Urinary bladder (tissue), 4 donors: ENCODE results near the gene PPP1R13B. TPM values are rescaled to one million over a fixed set of nuclear protein-coding genes. Genes with fewer than 3 reads are reported as not detected.

Experiments
- DNase-seq: peaks from one replicate; pipeline ENCODE4 v3.0.0-alpha.2; 2015; ENCODE audit errors: extremely low spot score
- H3K27ac ChIP-seq: one replicate; pipeline ENCODE4 v1.5.1; 2013; ENCODE audit warnings: low read depth, mild to moderate bottlenecking, moderate library complexity
- H3K36me3 ChIP-seq: one replicate; pipeline ENCODE4 v1.6.1; 2013; ENCODE audit warnings: mild to moderate bottlenecking, moderate library complexity; ENCODE audit not compliant: insufficient read depth
- H3K4me1 ChIP-seq: one replicate; pipeline ENCODE4 v1.6.1; 2013; ENCODE audit warnings: mild to moderate bottlenecking, moderate library complexity; ENCODE audit not compliant: insufficient read depth
- H3K4me3 ChIP-seq: one replicate; pipeline ENCODE4 v1.5.1; 2013; ENCODE audit warnings: low read depth, low read length
- WGBS: extraction: QIAGEN DNeasy Blood & Tissue Kit; methylation state at CpG from one replicate; pipeline ENCODE4 v1.1.7; 2013; 5-methylcytosine and 5-hydroxymethylcytosine counted together
- polyA plus RNA-seq: library from polyadenylated mRNA; stranded (reverse); fragments of 200-250 nt; gene quantifications from one replicate; pipeline ENCODE4 v1.2.3, GENCODE V29; 2013
- total RNA-seq: library from RNA; depleted of rRNA; stranded (reverse); fragments of >200 nt; gene quantifications from one replicate; pipeline ENCODE4 v1.2.3, GENCODE V29; 2014
- donor health status: healthy with polysubstance abuse.
- donor health status: healthy.

The PPP1R13B gene
- total and polyA plus RNA-seq, 2 donors, result 15.8 to 17.8 TPM

DNA sequence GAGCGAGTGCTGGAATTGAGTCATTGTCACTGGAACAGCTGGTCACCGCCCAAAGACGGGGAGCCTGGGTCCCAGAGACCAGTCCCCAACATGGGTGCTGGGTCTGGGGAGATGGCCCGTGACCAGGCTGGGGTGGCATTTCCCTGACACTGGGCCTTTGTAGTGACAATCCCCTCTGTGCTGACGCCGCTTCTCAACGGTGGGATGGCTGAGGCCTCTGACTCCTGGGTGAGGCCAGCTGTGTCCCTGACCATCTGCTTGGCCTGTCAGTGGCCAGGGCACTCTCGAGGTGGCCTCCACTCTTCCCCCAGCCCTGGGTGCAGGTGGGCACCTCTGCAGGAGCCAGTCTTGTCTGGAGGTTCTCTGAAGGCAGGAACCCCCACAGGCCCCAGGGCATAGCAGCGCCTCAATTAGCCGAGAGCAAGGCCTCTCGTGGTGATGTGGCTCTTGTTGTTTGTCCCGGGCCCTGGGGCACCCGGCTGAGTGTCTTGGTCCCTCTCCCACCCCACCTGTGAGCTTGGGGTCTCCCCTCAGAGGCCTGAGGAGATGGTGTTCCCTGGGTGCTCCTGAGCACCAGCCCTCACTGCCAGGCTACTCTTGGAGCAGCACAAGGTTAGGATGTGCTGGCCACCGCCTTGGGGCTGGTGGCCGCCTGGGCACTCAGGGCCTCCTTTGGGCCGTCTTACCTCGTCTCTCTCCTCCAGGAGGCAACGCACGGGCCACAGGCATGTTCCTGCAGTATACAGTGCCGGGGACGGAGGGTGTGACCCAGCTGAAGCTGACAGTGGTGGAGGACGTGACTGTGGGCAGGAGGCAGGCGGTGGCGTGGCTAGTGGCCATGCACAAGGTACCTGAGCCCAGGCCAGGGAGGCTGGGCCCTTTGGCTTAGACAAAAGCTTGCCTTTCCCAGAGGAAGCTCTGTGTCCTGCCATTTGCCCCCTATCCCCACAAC lies 115.2 kb downstream of the PPP1R13B start:
- no peaks in the 10 kb centered on the region for H3K4me1 ChIP-seq
- 91% methylated on average over 24 of the region's 24 CpGs for WGBS

GRCh38 chr14:103731481-103731880 lies 115.9 kb downstream of the PPP1R13B start:
- WGBS, result 93% methylated on average over 15 of the region's 15 CpGs
- H3K4me3 ChIP-seq, result no peak overlapping the region
- H3K27ac ChIP-seq, result no peak overlapping the region
- H3K4me1 ChIP-seq, result no peaks in the 10 kb centered on the region
- no peak for DNase-seq
- peaks cover 2% of the 10 kb centered on the region for H3K36me3 ChIP-seq

More for the DNA sequence above, 115.2 kb downstream of the PPP1R13B start:
- peaks cover 2% of the 10 kb centered on the region for H3K36me3 ChIP-seq
- H3K4me3 ChIP-seq, result no peak overlapping the region
- H3K27ac ChIP-seq, result peak overlapping the region; percentile 12
- no peak for DNase-seq

DNA sequence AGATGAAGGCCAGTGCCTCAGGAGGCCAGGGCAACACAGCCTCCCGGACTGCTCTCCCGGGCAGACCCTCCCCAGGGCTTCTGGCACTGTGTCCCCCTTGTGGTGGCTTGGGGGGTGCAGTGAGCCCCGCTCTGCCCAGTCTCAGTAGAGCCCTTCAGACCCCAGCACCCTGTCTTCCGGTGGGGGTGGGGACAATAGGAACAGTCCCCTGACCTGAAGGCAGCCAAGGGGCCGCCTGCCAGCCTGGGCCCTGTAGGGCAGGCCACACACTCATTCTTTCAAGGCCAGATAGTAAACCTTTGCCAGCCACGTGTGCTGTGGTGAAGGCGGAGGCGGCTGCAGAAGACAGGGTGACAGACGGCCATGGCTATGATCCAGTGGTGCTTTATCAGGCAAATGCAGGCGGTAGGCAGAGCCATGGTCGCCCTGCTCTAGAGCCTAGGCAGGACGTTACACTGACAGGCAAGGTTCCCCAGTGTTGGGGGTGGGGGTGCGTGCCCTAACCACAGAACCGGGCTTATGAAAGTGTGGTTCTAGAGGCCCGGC lies 116.8 kb downstream of the PPP1R13B start:
- Histone ChIP-seq H3K4me1 (no peaks in the 10 kb centered on the region), H3K27ac (peak overlapping the region; percentile 1), H3K4me3 (no peak overlapping the region), H3K36me3 (peaks cover 2% of the 10 kb centered on the region)
- 74% methylated on average over 15 of the region's 15 CpGs for WGBS
- no peak for DNase-seq

DNA sequence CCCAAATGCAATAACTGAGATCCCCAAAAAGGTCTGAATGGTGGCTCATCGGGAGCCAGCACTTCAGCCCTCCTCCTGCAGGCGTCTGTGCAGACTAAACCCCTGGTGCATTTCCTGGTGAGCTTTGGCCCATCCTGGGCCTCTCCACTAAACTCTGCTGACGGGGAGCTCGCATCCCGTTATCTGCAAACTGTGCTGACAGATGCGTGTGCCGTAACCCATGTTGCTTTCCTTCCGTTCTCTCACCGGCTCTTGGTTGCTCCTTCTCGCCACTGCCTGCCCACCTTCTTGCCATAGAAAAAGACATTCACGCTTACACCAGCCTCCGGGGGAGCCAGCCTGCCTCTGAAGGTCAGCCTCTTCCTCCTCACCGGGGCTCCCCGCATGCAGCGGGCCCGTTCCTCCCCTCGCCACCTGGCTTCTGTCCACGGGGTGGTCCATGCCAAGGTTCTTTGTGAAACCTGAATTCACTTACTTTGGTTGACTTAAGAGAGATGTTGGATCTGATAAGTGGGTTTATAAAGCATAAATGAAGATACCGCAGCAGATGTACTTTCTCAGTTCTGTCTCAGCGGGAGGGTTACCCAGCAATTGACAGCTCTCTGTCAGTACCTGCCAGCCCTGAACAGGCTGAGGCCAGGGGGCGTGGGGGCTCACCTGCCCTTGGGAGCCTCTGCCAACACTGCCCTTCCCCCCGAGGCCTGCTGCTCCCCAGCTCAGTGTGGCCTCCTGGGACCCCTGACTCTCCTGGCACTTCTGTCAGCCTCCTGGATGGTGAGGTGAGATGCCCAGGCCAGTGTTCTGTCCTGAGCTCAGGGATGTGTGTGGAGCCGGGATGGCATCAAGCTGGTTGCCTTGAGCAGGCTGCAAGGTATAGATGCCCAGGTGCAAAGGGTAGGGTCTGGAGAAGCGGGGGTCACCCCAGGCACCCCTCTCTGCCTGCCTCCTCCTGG lies 117.6 kb downstream of the PPP1R13B start:
- no peaks in the 10 kb centered on the region for H3K4me1 ChIP-seq
- H3K36me3 ChIP-seq, result peaks cover 2% of the 10 kb centered on the region
- no peak for DNase-seq
- 75% methylated on average over 24 of the region's 24 CpGs for WGBS
- no peak overlapping the region for H3K4me3 ChIP-seq
- peak overlapping the region; percentile 11 for H3K27ac ChIP-seq

DNA sequence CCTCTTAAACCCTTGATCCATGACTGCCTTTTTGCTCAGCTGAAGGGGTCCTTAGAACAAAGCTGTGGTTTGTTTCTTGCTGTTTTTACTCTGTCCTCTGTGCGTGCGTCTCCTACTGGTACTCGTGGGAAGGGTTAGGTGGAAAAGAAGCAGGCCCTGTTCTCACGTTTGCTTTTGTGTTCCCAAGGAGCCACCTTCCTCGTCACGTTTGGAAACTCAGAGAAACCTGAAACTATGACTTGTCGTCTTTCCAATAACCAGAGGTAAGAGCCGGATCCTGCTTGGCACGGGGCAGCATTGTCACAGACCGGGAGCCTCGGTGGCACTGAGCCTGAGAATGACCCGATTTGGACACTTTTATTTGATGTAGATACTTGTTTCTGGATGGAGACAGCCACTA lies 118.7 kb downstream of the PPP1R13B start:
- H3K27ac ChIP-seq, result no peak overlapping the region
- DNase-seq, result no peak
- no peak overlapping the region for H3K4me3 ChIP-seq
- 79% methylated on average over 12 of the region's 12 CpGs for WGBS
- no peaks in the 10 kb centered on the region for H3K4me1 ChIP-seq
- H3K36me3 ChIP-seq, result peaks cover 2% of the 10 kb centered on the region

GRCh38 chr14:103728141-103728540 lies 119.2 kb downstream of the PPP1R13B start:
- no peak for DNase-seq
- Histone ChIP-seq H3K4me3 (no peak overlapping the region), H3K36me3 (peaks cover 2% of the 10 kb centered on the region), H3K4me1 (peaks cover 3% of the 10 kb centered on the region), H3K27ac (no peak overlapping the region)
- WGBS, result 87% methylated on average over 19 of the region's 19 CpGs

DNA sequence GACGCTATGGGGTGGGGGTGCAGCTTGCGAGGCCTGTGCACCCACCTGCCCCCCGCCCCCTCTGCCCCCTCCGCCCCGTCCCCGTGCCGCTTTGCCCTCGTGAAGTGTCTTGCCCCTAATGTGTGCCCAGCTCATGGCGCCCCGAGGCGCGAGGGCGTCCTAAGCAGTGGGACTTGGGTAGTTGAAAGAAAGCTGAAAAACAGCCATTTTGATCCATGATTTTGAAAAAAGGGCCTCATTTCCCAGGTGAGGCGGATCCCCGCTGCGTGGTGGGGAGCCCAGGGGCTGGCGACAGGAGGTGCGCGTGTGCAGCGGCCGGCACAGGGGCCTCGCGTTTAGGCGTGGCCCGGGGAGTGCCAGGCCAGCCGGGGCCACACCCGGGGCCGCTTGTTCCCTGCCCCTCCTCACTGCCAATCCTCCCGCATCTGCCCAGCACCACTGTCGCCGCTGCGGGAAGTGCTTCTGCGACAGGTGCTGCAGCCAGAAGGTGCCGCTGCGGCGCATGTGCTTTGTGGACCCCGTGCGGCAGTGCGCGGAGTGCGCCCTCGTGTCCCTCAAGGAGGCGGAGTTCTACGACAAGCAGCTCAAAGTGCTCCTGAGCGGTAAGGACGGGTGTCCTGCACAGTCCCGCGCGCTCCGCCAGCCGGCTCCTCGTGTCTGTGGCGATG lies 119.9 kb downstream of the PPP1R13B start:
- WGBS, result 77% methylated on average over 53 of the region's 53 CpGs
- Histone ChIP-seq H3K4me1 (peaks cover 3% of the 10 kb centered on the region), H3K4me3 (no peak overlapping the region), H3K36me3 (peaks cover 2% of the 10 kb centered on the region), H3K27ac (no peak overlapping the region)
- no peak for DNase-seq

DNA sequence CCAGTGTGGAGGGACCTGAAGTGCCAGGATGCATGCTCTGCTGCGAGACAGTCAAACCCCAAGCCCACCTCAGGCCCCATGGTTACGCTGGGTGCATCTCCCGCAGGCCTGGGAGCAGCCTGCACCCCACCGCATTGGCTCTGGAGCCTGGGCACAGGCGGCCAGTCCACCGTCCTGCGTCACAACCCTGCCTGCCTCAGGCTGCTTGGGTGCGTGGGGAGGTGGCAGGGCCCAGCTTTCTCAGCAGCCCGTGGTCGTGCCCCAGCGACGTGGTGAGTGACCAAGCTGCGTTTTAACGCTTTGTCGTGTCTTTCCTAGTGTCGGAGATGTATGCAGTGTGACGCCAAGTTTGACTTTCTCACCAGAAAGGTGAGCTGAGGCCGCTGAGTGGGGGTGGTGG lies 120.9 kb downstream of the PPP1R13B start:
- no peak for DNase-seq
- Histone ChIP-seq H3K27ac (no peak overlapping the region), H3K4me1 (peaks cover 3% of the 10 kb centered on the region), H3K36me3 (peaks cover 2% of the 10 kb centered on the region), H3K4me3 (no peak overlapping the region)
- WGBS, result 95% methylated on average over 18 of the region's 18 CpGs

GRCh38 chr14:103725739-103726395 lies 121.5 kb downstream of the PPP1R13B start:
- Histone ChIP-seq H3K27ac (no peak overlapping the region), H3K36me3 (peaks cover 2% of the 10 kb centered on the region), H3K4me3 (no peak overlapping the region), H3K4me1 (peaks cover 3% of the 10 kb centered on the region)
- WGBS, result 93% methylated on average over 16 of the region's 16 CpGs
- no peak for DNase-seq

DNA sequence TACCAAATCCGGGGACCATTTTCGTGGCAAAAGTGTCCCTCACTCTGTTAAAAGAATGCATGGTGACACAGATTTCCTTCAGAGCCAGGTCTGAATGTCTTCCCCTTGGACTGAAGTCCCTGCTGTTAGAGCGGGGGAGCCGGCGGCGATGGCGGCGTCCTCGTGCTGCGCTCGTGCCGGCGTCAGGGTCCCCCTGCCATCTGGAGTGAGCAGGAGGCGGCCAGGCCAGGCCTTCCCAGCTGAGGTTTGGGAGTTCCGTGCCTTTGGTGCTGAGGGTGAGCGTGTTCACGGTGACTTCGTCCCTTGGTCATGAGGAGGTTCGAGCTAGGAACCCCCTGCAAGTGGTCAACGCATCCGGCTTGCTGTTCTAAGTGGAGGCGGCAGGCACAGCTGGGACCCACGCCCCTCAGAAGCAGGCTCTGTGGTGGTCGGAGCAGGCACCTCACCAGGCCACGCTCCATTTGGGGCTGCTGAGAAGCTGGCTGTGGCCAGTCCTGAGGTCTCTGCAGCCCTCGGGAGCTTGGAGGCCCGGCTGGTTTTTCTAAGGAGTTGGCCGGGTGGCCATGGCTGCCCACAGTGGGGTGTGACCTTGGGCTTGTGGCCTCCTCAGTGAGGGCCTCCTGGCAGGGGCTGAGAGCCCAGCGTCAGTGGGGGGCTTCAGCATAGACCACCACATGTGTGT lies 122.2 kb downstream of the PPP1R13B start:
- peaks cover 3% of the 10 kb centered on the region for H3K4me1 ChIP-seq
- no peak for DNase-seq
- no peak overlapping the region for H3K27ac ChIP-seq
- no peak overlapping the region for H3K4me3 ChIP-seq
- peaks cover 2% of the 10 kb centered on the region for H3K36me3 ChIP-seq
- WGBS, result 92% methylated on average over 29 of the region's 29 CpGs

DNA sequence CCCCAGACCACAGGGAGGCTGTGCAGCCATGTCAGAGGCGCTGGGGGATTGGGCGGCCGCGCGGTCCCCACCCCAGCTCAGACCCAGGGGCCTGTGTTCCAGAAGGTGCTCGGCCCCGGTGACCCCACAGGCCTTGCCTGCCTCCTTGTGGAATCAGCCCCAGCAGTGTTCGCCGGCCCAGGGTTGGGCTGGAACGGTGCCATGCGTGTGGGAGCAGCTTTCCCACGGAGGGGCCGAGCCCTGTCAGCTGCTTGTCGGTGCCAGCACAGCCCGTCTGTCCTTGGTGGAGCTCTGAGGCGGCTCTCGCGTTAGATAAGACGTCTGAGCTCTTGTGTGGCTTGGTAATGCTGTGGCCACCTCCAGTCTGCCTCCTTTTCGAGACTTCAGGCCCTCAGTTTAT lies 123.3 kb downstream of the PPP1R13B start:
- peaks cover 3% of the 10 kb centered on the region for H3K4me1 ChIP-seq
- 41% methylated on average over 20 of the region's 20 CpGs for WGBS
- no peak overlapping the region for H3K4me3 ChIP-seq
- DNase-seq, result no peak
- no peaks in the 10 kb centered on the region for H3K36me3 ChIP-seq
- no peak overlapping the region for H3K27ac ChIP-seq

- DNase-seq, result no peak
- Histone ChIP-seq H3K36me3 (no peaks in the 10 kb centered on the region), H3K4me3 (no peak overlapping the region), H3K27ac (peak overlapping the region; percentile 4), H3K4me1 (peaks cover 3% of the 10 kb centered on the region)
- WGBS, result 84% methylated on average over 7 of the region's 7 CpGs
These were observed 123.7 kb downstream of the PPP1R13B start for GRCh38 chr14:103723748-103724081.
